HTR-8/SVneo (cell line): ENCODE results near the gene STX5.
"Not testable (repeated sequence)": the region's sequence is repeated elsewhere in the genome, so short reads cannot be mapped to it uniquely, and the experiment has no call there.

Source experiments
- DNase-seq: peaks from one replicate; pipeline ENCODE4 v3.0.0; 2011; ENCODE audit warnings: low spot score, mixed read lengths; ENCODE audit not compliant: insufficient read length
- FAIRE-seq: peaks from 2 replicates; lab custom pipeline; 2011; peaks lifted over from hg19 to GRCh38; lab: Jason Lieb, UNC

STX5 gene

GRCh38 chr11:62832336-62833234 lies 734 bp upstream of the STX5 start, which contains the start of gene TEX54:
TSS of gene TEX54 (minus strand) at chr11:62832841.
- DNase-seq (no peak), FAIRE-seq (no peak)

GRCh38 chr11:62830904-62831519 lies 839 bp downstream of the STX5 start:
- FAIRE-seq (no peak), DNase-seq (peak; percentile 40)

GRCh38 chr11:62828130-62828529 lies 3.7 kb downstream of the STX5 start:
- DNase-seq, FAIRE-seq: not testable (repeated sequence)

GRCh38 chr11:62823677-62824076 lies 8.2 kb downstream of the STX5 start:
- no peak for DNase-seq
- FAIRE-seq, result no peak

- DNase-seq, result no peak
- no peak for FAIRE-seq
Observed at GRCh38 chr11:62817129-62817528, 14.7 kb downstream of the STX5 start.

- FAIRE-seq, result no peak
- DNase-seq, result no peak
Observed at GRCh38 chr11:62816557-62816956, 15.3 kb downstream of the STX5 start.

- DNase-seq, result no peak
- FAIRE-seq, result no peak
Observed at GRCh38 chr11:62811659-62812058, 20.2 kb downstream of the STX5 start.

GRCh38 chr11:62810748-62811147 lies 21.1 kb downstream of the STX5 start:
- no peak for FAIRE-seq
- DNase-seq, result no peak

GRCh38 chr11:62806611-62807121 lies 25.2 kb downstream of the STX5 start:
- DNase-seq (no peak), FAIRE-seq (no peak)

GRCh38 chr11:62805961-62806441 lies 25.9 kb downstream of the STX5 start:
- DNase-seq (no peak), FAIRE-seq (no peak)

GRCh38 chr11:62805076-62805892 lies 26.6 kb downstream of the STX5 start, which contains the start of gene NXF1:
TSS of gene NXF1 (minus strand) at chr11:62805440. CDS start at chr11:62805356, 84 bp downstream.
- peak; percentile 87 for DNase-seq
- FAIRE-seq, result no peak

GRCh38 chr11:62804310-62805075 lies 27.4 kb downstream of the STX5 start:
- FAIRE-seq, result no peak
- DNase-seq, result no peak

GRCh38 chr11:62801071-62801470 lies 30.8 kb downstream of the STX5 start:
- no peak for DNase-seq
- no peak for FAIRE-seq

- DNase-seq (no peak), FAIRE-seq (no peak)
Observed at GRCh38 chr11:62799486-62799885, 32.4 kb downstream of the STX5 start.

- FAIRE-seq (no peak), DNase-seq (no peak)
Observed at GRCh38 chr11:62796281-62796680, 35.6 kb downstream of the STX5 start.

- no peak for FAIRE-seq
Observed at GRCh38 chr11:62794201-62794775, 37.6 kb downstream of the STX5 start.

GRCh38 chr11:62792202-62792575 lies 39.7 kb downstream of the STX5 start:
- DNase-seq, result no peak
- FAIRE-seq, result no peak

More at GRCh38 chr11:62794201-62794775, 37.6 kb downstream of the STX5 start:
- DNase-seq, result no peak

- peak; percentile 75 for DNase-seq
- no peak for FAIRE-seq
Observed at GRCh38 chr11:62791501-62792201, 40.2 kb downstream of the STX5 start, which contains the start of gene TMEM223. TSS of gene TMEM223 (minus strand) at chr11:62792006. CDS start at chr11:62791994, 12 bp downstream.
